GM18873 (cell line): ENCODE data around the gene FCER2.
A peak's percentile ranks its signal among the peaks of the same experiment; 100 is the strongest.

ENCODE experiments used
- ATAC-seq: cut with Tn5 transposase; IDR thresholded peaks from one replicate; pipeline ENCODE4 v1.9.1; 2021; ENCODE audit warnings: mild to moderate bottlenecking, moderate library complexity, moderate number of reproducible peaks; ENCODE audit not compliant: unreplicated experiment, low FRiP score

FCER2 gene

GRCh38 chr19:7704280-7705060 lies 2.5 kb upstream of the FCER2 start:
- no peak for ATAC-seq

GRCh38 chr19:7703332-7703731 lies 1.4 kb upstream of the FCER2 start:
- no peak for ATAC-seq

- no peak for ATAC-seq
Measured at GRCh38 chr19:7701049-7701653, 780 bp downstream of the FCER2 start.

GRCh38 chr19:7699417-7700401 lies 2.2 kb downstream of the FCER2 start:
- ATAC-seq: no peak

GRCh38 chr19:7699003-7699402 lies 2.9 kb downstream of the FCER2 start:
- ATAC-seq: no peak

GRCh38 chr19:7698583-7698982 lies 3.3 kb downstream of the FCER2 start:
- no peak for ATAC-seq

- no peak for ATAC-seq
Measured at GRCh38 chr19:7697721-7698287, 4.1 kb downstream of the FCER2 start.

- ATAC-seq: no peak
Measured at GRCh38 chr19:7694499-7694898, 7.4 kb downstream of the FCER2 start.

- ATAC-seq: no peak
Measured at GRCh38 chr19:7692417-7693088, 9.4 kb downstream of the FCER2 start.

- no peak for ATAC-seq
Measured at GRCh38 chr19:7691497-7691896, 10.4 kb downstream of the FCER2 start.

- ATAC-seq: no peak
Measured at GRCh38 chr19:7690779-7691258, 11.1 kb downstream of the FCER2 start.

GRCh38 chr19:7689165-7689564 lies 12.8 kb downstream of the FCER2 start:
- no peak for ATAC-seq

GRCh38 chr19:7687177-7687576 lies 14.8 kb downstream of the FCER2 start:
- ATAC-seq: no peak

GRCh38 chr19:7685546-7686445 lies 16.1 kb downstream of the FCER2 start:
- no peak for ATAC-seq

- no peak for ATAC-seq
Measured at GRCh38 chr19:7682175-7682855, 19.6 kb downstream of the FCER2 start.

GRCh38 chr19:7681340-7682174 lies 20.4 kb downstream of the FCER2 start:
- no peak for ATAC-seq

GRCh38 chr19:7680606-7681339 lies 21.2 kb downstream of the FCER2 start, which contains the start of gene TRAPPC5:
TRAPPC5 (plus strand) TSS chr19:7680833; CDS start chr19:7682254, 1,421 bp downstream.
- ATAC-seq: peak; percentile 46
